Measurements from ENCODE around the gene SBK3. TPM values are rescaled to one million over a fixed set of nuclear protein-coding genes. Genes with fewer than 3 reads are reported as not detected.
"Not testable (repeated sequence)": the region's sequence is repeated elsewhere in the genome, so short reads cannot be mapped to it uniquely, and the experiment has no call there.

The SBK3 gene
- total RNA-seq, 1 donor from 2014 or later = 0.13 TPM

GRCh38 chr19:55578031-55578760 is 32.9 kb upstream of the SBK3 start:
- no peak for DNase-seq (ENCODE audit: low read depth, low spot score)

- DNase-seq (ENCODE audit: low read depth, low spot score) = no peak
These were observed 31.4 kb upstream of the SBK3 start for GRCh38 chr19:55576746-55577145.

GRCh38 chr19:55573929-55574328 is 28.6 kb upstream of the SBK3 start:
- not testable (repeated sequence) for DNase-seq (ENCODE audit: low read depth, low spot score)

- DNase-seq (ENCODE audit: low read depth, low spot score) = not testable (repeated sequence)
These were observed 24.1 kb upstream of the SBK3 start for GRCh38 chr19:55569477-55569876.

GRCh38 chr19:55567708-55568328 is 22.5 kb upstream of the SBK3 start:
- no peak for DNase-seq (ENCODE audit: low read depth, low spot score)

GRCh38 chr19:55566823-55567222 is 21.5 kb upstream of the SBK3 start:
- DNase-seq (ENCODE audit: low read depth, low spot score) = no peak

- DNase-seq (ENCODE audit: low read depth, low spot score) = no peak
These were observed 17.9 kb upstream of the SBK3 start for GRCh38 chr19:55563261-55563690.

GRCh38 chr19:55559684-55560083 is 14.3 kb upstream of the SBK3 start:
- no peak for DNase-seq (ENCODE audit: low read depth, low spot score)

- DNase-seq (ENCODE audit: low read depth, low spot score) = no peak
These were observed 9.4 kb upstream of the SBK3 start for GRCh38 chr19:55554741-55555152.

GRCh38 chr19:55554302-55554701 is 9.0 kb upstream of the SBK3 start:
- DNase-seq (ENCODE audit: low read depth, low spot score) = no peak

- DNase-seq (ENCODE audit: low read depth, low spot score) = no peak
These were observed 8.2 kb upstream of the SBK3 start for GRCh38 chr19:55553217-55554182.

- no peak for DNase-seq (ENCODE audit: low read depth, low spot score)
These were observed 7.3 kb upstream of the SBK3 start for GRCh38 chr19:55552620-55553019.

- no peak for DNase-seq (ENCODE audit: low read depth, low spot score)
These were observed 6.9 kb upstream of the SBK3 start for GRCh38 chr19:55552206-55552605.

- DNase-seq (ENCODE audit: low read depth, low spot score) = no peak
These were observed 4.9 kb upstream of the SBK3 start for GRCh38 chr19:55550321-55550650.

GRCh38 chr19:55549500-55550320 is 4.4 kb upstream of the SBK3 start:
- DNase-seq (ENCODE audit: low read depth, low spot score) = peak; percentile 40

- peak; percentile 87 for DNase-seq (ENCODE audit: low read depth, low spot score)
These were observed 1.7 kb upstream of the SBK3 start for GRCh38 chr19:55546822-55547614.

GRCh38 chr19:55546011-55546410 is 668 bp upstream of the SBK3 start:
- no peak for DNase-seq (ENCODE audit: low read depth, low spot score)

- no peak for DNase-seq (ENCODE audit: low read depth, low spot score)
These were observed 435 bp downstream of the SBK3 start for GRCh38 chr19:55544776-55545439.

- no peak for DNase-seq (ENCODE audit: low read depth, low spot score)
These were observed 1.3 kb downstream of the SBK3 start for GRCh38 chr19:55544014-55544413.

- no peak for DNase-seq (ENCODE audit: low read depth, low spot score)
These were observed 1.8 kb downstream of the SBK3 start for GRCh38 chr19:55543567-55543966.
